Measurements from ENCODE around the gene TBC1D5.

GRCh38 chr3:17354341-17354740 lies 388.1 kb downstream of the TBC1D5 start:
- no peak for TF ChIP-seq CTCF (IDR thresholded peaks at IDR 0.05)
- no peak for TF ChIP-seq POLR2A (IDR thresholded peaks at IDR 0.05)
